Uterus (tissue), 4 donors: ENCODE data around the gene PPP2R5A. TPM values are rescaled to one million over a fixed set of nuclear protein-coding genes. Genes with fewer than 3 reads are reported as not detected.

Experiments used
- DNase-seq, 2 donors: peaks; one replicate each; pipeline ENCODE4 v3.0.0-alpha.2; 2019 to 2020
- H3K27ac ChIP-seq, 2 donors: fragments of 200-600 bp; sonication (generic); 1 replicate in 1 of 2; 2 replicates in 1 of 2; pipeline ENCODE4 v1.5.1; 2016 to 2018
- H3K27me3 ChIP-seq, 2 donors: fragments of 200-600 bp; sonication (generic); one replicate each; pipeline ENCODE4 v1.5.1; 2018 to 2019; ENCODE audit warnings: control low read depth in 1 of 2
- H3K36me3 ChIP-seq, 2 donors: fragments of 200-600 bp; sonication (generic); one replicate each; pipeline ENCODE4 v1.5.1; 2019; ENCODE audit warnings: control low read depth in 1 of 2
- H3K4me1 ChIP-seq, 2 donors: fragments of 200-600 bp; sonication (generic); one replicate each; pipeline ENCODE4 v1.5.1; 2018 to 2019; ENCODE audit warnings: control low read depth in 1 of 2
- H3K4me3 ChIP-seq, 2 donors: fragments of 200-600 bp; sonication (generic); 1 replicate in 1 of 2; 2 replicates in 1 of 2; pipeline ENCODE4 v1.5.1; 2018 to 2019; ENCODE audit warnings: mild to moderate bottlenecking in 1 of 2
- H3K9me3 ChIP-seq, 2 donors: fragments of 200-600 bp; sonication (generic); one replicate each; pipeline ENCODE4 v1.5.1; 2019; ENCODE audit warnings: control low read depth in 1 of 2
- POLR2A ChIP-seq, 2 donors: fragments of 450-650 bp; IDR thresholded peaks; one replicate each; pipeline ENCODE4 v1.6.1; 2016; ENCODE audit warnings: antibody characterized with exemption in 2 of 2, mild to moderate bottlenecking in 1 of 2, moderate library complexity in 1 of 2
- intact Hi-C: fragments of 100-400 bp; cut with DNase I; formaldehyde crosslinking; loops from one replicate; pipeline ENCODE4 v1.15.1; 2023; ENCODE audit warnings: low total_unique reads
- total RNA-seq, 4 donors: library from RNA; depleted of rRNA in 3 of 4; stranded (reverse); fragments of >200 nt in 3 of 4; gene quantifications; one replicate each; pipeline versions ENCODE4 v1.1.0 to v1.2.4, GENCODE V29; 2014 to 2023
- TF ChIP-seq, protein P1 (sequence below), 4 experiments: fragments of 200-600 bp in 2 of 4; fragments of 450-650 bp in 2 of 4; sonication (generic) in 2 of 4; IDR thresholded peaks; one replicate each; pipeline ENCODE4 v1.5.1; 2016 to 2019; ENCODE audit warnings: antibody characterized with exemption in 4 of 4, mild to moderate bottlenecking in 2 of 4, moderate library complexity in 1 of 4
- donor health status: DM: yes; HTN: yes; CAD: no.

The PPP2R5A gene
- total RNA-seq, 4 donors from 2014 or later, result 14.9 to 44.4 (median 34.6) TPM

DNA sequence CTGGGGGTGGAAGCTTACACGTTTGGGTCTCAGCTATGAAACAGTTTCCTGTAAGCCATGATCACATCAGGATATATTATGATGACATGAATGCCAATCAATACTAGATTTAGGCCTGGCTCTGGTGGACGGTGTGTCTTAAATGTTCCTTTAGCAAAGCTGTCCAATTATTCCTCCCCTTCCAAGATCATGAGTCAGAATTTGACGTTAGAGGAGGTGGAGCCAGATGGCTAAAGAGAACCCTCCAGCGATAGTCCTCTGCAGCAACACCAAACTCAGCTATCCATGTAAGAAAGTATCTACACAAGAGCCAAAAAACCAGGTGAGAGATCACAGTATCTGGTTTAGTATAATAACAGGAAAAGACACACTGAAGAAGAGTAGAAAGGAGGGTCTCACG, 81.7 kb downstream of the PPP2R5A start:
- Histone ChIP-seq H3K36me3 (no peaks in the 10 kb centered on the region), H3K27me3 (no peaks in the 10 kb centered on the region), H3K27ac (no peak overlapping the region), H3K4me1 (no peaks in the 10 kb centered on the region), H3K4me3 (no peak overlapping the region), H3K9me3 (no peaks in the 10 kb centered on the region)
- no peak for DNase-seq
- no peak for TF ChIP-seq POLR2A (IDR thresholded peaks at IDR 0.05)
- intact Hi-C loops, result no loop called here

DNA sequence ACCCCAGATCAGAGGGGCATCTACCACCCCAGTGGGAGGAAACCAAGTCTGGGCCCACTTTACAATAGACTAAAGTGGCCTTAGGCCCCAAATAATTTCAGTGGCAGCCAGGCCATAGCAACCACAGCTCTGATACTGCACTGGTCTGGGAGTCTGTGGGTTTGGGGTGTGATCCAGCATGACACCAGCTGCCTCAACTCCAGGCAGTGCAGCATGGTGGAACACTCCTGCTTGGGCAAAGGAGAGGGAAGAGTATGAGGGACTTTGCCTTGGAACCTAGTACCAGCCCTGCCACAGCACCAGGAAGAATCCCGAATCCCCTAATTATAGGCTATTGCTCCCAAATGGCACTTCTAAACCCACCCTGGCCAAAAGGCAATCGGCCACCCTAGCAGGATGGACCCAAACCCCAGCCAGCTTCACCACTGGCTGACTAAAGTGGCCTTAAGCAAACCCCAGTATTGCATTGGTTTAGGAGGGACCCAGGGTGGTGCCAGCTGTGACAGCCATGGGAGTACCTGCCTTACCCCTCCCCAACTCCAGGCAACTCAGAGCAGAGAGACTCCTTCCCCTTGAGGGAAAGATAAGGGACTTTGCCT, 82.4 kb downstream of the PPP2R5A start:
- H3K27ac ChIP-seq, result no peak overlapping the region
- DNase-seq, result no peak

GRCh38 chr1:212368073-212368484, 82.9 kb downstream of the PPP2R5A start:
- Histone ChIP-seq H3K9me3 (no peaks in the 10 kb centered on the region), H3K4me1 (no peaks in the 10 kb centered on the region), H3K27me3 (no peaks in the 10 kb centered on the region), H3K36me3 (no peaks in the 10 kb centered on the region), H3K4me3 (no peak overlapping the region), H3K27ac (no peak overlapping the region)
- peak in 1 of 2 donors; percentile 24 for DNase-seq
- intact Hi-C loops, result no loop called here
- no peak for TF ChIP-seq POLR2A (IDR thresholded peaks at IDR 0.05)
- TF ChIP-seq, protein P1, sequence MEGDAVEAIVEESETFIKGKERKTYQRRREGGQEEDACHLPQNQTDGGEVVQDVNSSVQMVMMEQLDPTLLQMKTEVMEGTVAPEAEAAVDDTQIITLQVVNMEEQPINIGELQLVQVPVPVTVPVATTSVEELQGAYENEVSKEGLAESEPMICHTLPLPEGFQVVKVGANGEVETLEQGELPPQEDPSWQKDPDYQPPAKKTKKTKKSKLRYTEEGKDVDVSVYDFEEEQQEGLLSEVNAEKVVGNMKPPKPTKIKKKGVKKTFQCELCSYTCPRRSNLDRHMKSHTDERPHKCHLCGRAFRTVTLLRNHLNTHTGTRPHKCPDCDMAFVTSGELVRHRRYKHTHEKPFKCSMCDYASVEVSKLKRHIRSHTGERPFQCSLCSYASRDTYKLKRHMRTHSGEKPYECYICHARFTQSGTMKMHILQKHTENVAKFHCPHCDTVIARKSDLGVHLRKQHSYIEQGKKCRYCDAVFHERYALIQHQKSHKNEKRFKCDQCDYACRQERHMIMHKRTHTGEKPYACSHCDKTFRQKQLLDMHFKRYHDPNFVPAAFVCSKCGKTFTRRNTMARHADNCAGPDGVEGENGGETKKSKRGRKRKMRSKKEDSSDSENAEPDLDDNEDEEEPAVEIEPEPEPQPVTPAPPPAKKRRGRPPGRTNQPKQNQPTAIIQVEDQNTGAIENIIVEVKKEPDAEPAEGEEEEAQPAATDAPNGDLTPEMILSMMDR (IDR thresholded peaks at IDR 0.05), result peak; percentile 61 to 81 (median 66)

More for the DNA sequence above, 82.4 kb downstream of the PPP2R5A start:
- no peak for TF ChIP-seq POLR2A (IDR thresholded peaks at IDR 0.05)
- TF ChIP-seq, protein P1 (IDR thresholded peaks at IDR 0.05), result no peak
- intact Hi-C loops, result no loop called here
- H3K27me3 ChIP-seq, result no peaks in the 10 kb centered on the region
- no peaks in the 10 kb centered on the region for H3K9me3 ChIP-seq
- no peaks in the 10 kb centered on the region for H3K4me1 ChIP-seq
- no peaks in the 10 kb centered on the region for H3K36me3 ChIP-seq
- no peak overlapping the region for H3K4me3 ChIP-seq

DNA sequence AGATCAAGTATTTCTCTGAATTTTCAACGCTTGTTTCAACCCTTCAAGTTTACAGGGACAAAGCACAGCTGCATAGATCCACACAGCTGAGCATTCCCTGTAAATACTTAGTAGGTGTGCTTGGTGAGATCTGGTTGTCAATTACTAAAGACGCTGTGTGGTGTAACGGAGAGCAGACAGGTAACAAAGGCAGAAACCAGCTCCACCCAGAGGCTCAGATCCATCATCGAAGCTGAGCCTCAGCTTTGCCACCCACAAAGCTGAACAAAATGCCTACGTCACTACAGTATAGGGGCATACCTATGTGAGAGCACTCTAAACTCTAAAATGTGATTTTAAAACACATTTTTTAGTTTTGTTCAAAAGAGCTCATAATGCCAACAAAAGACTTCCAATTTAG, 90.8 kb downstream of the PPP2R5A start:
- Histone ChIP-seq H3K4me3 (no peak overlapping the region), H3K27me3 (no peaks in the 10 kb centered on the region), H3K9me3 (no peaks in the 10 kb centered on the region), H3K27ac (no peak overlapping the region), H3K36me3 (no peaks in the 10 kb centered on the region), H3K4me1 (no peaks in the 10 kb centered on the region)
- TF ChIP-seq POLR2A (IDR thresholded peaks at IDR 0.05), result no peak
- TF ChIP-seq, protein P1 (IDR thresholded peaks at IDR 0.05), result no peak
- intact Hi-C loops, result no loop called here
- no peak for DNase-seq

GRCh38 chr1:212377644-212378043, 92.4 kb downstream of the PPP2R5A start:
- H3K4me1 ChIP-seq, result no peaks in the 10 kb centered on the region
- no peaks in the 10 kb centered on the region for H3K9me3 ChIP-seq
- intact Hi-C loops, result no loop called here
- TF ChIP-seq, protein P1 (IDR thresholded peaks at IDR 0.05), result no peak
- no peak for TF ChIP-seq POLR2A (IDR thresholded peaks at IDR 0.05)
- no peaks in the 10 kb centered on the region for H3K36me3 ChIP-seq
- H3K27ac ChIP-seq, result no peak overlapping the region
- no peak for DNase-seq
- H3K27me3 ChIP-seq, result no peaks in the 10 kb centered on the region
- H3K4me3 ChIP-seq, result no peak overlapping the region

- H3K27me3 ChIP-seq, result no peaks in the 10 kb centered on the region
- no peak overlapping the region for H3K27ac ChIP-seq
- no peak for DNase-seq
- H3K9me3 ChIP-seq, result no peaks in the 10 kb centered on the region
- intact Hi-C loops, result no loop called here
- TF ChIP-seq, protein P1 (IDR thresholded peaks at IDR 0.05), result no peak
- no peak for TF ChIP-seq POLR2A (IDR thresholded peaks at IDR 0.05)
- no peaks in the 10 kb centered on the region for H3K36me3 ChIP-seq
- no peak overlapping the region for H3K4me3 ChIP-seq
- H3K4me1 ChIP-seq, result no peaks in the 10 kb centered on the region
Measured at GRCh38 chr1:212379366-212379765, 94.2 kb downstream of the PPP2R5A start.
